NT2/D1 (cell line): ENCODE data around the gene NTRK2.

Experiments used
- SUZ12 ChIP-seq: IDR thresholded peaks from 2 replicates; pipeline ENCODE4 v1.6.1; 2011; ENCODE audit not compliant: insufficient read length, insufficient read depth; ENCODE audit errors: extremely low read depth
- YY1 ChIP-seq: IDR thresholded peaks from 2 replicates; pipeline ENCODE4 v1.6.1; 2011; ENCODE audit not compliant: insufficient read length, insufficient read depth

DNA sequence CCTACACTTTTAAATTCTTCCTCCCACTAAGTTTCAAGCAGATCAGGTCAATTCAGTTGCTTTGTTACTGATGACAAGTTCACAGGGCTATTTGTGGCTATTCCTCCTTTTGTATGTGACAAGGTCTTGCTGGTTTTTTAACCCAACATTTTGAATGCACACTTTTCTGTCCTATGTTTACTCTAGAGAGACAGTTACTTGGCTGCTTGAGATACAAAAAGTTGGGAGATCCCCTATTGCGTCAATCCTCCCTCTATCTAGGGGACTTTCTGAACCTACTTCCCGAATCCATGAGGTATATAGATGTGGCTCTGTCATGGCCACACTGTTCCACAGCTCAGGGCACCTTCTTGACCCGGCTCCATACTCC lies 386.7 kb downstream of the NTRK2 start:
- TF ChIP-seq YY1 = no peak
- TF ChIP-seq SUZ12 = no peak
